IMR-90 (cell line): ENCODE data around the gene DDX60. TPM values are rescaled to one million over a fixed set of nuclear protein-coding genes. Genes with fewer than 3 reads are reported as not detected.

ENCODE experiments used
- ATAC-seq: fragments of 200-7000 bp; cut with Tn5 transposase; 2 replicates; pipeline ENCODE4 v1.9.1; 2020; ENCODE audit warnings: low read depth, mild to moderate bottlenecking, moderate library complexity
- BruUV-seq: library from RNA; stranded (reverse); fragments of 400-500 nt; replicated peaks from 2 replicates; lab custom pipeline; 2021; lab: Mats Ljungman, UMichigan
- CTCF ChIA-PET: fragments of 300-600 bp; formaldehyde crosslinking; extraction: SDS; loops from one replicate; lab custom pipeline; 2021; ENCODE audit warnings: antibody characterized with exemption; lab: Yijun Ruan, JAX
- POLR2A ChIA-PET: fragments of 300-600 bp; sonication (Branson Sonifier 250); formaldehyde crosslinking; loops from one replicate; lab custom pipeline; 2022; ENCODE audit warnings: antibody characterized with exemption; ENCODE audit not compliant: unreplicated experiment; lab: Charles Lee
- DNase-seq: peaks from one replicate; pipeline ENCODE4 v3.0.0; 2013
- H2AFZ ChIP-seq: replicated peaks from 2 replicates; pipeline ENCODE3; 2013; ENCODE audit warnings: low read length, mild to moderate bottlenecking; ENCODE audit not compliant: poor library complexity
- H2AK5ac ChIP-seq: 2 replicates; pipeline ENCODE4 v1.6.1; 2013; ENCODE audit warnings: low read depth, low read length, inconsistent platforms
- H2AK9ac ChIP-seq: replicated peaks from 2 replicates; pipeline ENCODE3; 2013; ENCODE audit warnings: mild to moderate bottlenecking, low read depth, low read length, moderate library complexity; ENCODE audit not compliant: poor library complexity
- H2BK120ac ChIP-seq: 2 replicates; pipeline ENCODE4 v1.6.1; 2013; ENCODE audit warnings: low read depth, low read length, inconsistent platforms
- H2BK15ac ChIP-seq: 3 replicates; pipeline ENCODE4 v1.6.1; 2013; ENCODE audit warnings: low read depth, low read length, inconsistent platforms
- H2BK20ac ChIP-seq: 2 replicates; pipeline ENCODE4 v1.6.1; 2013; ENCODE audit warnings: low read depth, mild to moderate bottlenecking, inconsistent platforms, low read length, moderate library complexity
- H2BK5ac ChIP-seq: 2 replicates; pipeline ENCODE4 v1.6.1; 2013; ENCODE audit warnings: mild to moderate bottlenecking, low read depth, low read length, inconsistent platforms; ENCODE audit not compliant: poor library complexity, severe bottlenecking
- H3K14ac ChIP-seq: replicated peaks from 2 replicates; pipeline ENCODE4 v1.6.1; 2013; ENCODE audit warnings: low read depth, low read length, inconsistent platforms
- H3K18ac ChIP-seq: 2 replicates; pipeline ENCODE4 v1.6.1; 2013; ENCODE audit warnings: low read depth, low read length, control low read depth
- H3K23ac ChIP-seq: 2 replicates; pipeline ENCODE4 v1.6.1; 2013; ENCODE audit warnings: low read depth, low read length, inconsistent platforms
- H3K27ac ChIP-seq: 2 replicates; pipeline ENCODE4 v1.5.1; 2013; ENCODE audit warnings: mild to moderate bottlenecking, control low read depth, low read length; ENCODE audit not compliant: insufficient read depth
- H3K27me3 ChIP-seq: 2 replicates; pipeline ENCODE4 v1.6.1; 2013; ENCODE audit warnings: low read length; ENCODE audit not compliant: control insufficient read depth, insufficient read depth
- H3K36me3 ChIP-seq: 2 replicates; pipeline ENCODE4 v1.6.1; 2013; ENCODE audit warnings: low read length, mixed read lengths; ENCODE audit not compliant: control insufficient read depth, insufficient read depth
- H3K4ac ChIP-seq: 2 replicates; pipeline ENCODE4 v1.6.1; 2013; ENCODE audit warnings: low read depth, low read length, inconsistent platforms
- H3K4me1 ChIP-seq: 2 replicates; pipeline ENCODE4 v1.6.1; 2013; ENCODE audit warnings: low read length, mixed read lengths; ENCODE audit not compliant: control insufficient read depth, insufficient read depth
- H3K4me2 ChIP-seq: 2 replicates; pipeline ENCODE4 v1.6.1; 2013; ENCODE audit warnings: low read depth, mild to moderate bottlenecking, control low read depth, low read length, moderate library complexity
- H3K4me3 ChIP-seq: 2 replicates; pipeline ENCODE4 v1.5.1; 2013; ENCODE audit warnings: low read depth, mild to moderate bottlenecking, control low read depth, low read length, moderate library complexity; ENCODE audit not compliant: insufficient read depth
- H3K56ac ChIP-seq: 2 replicates; pipeline ENCODE4 v1.6.1; 2013; ENCODE audit warnings: low read length, inconsistent platforms; ENCODE audit not compliant: insufficient read depth; ENCODE audit errors: extremely low read depth
- H3K79me1 ChIP-seq, 2 experiments: 2 replicates each; pipeline ENCODE4 v1.6.1; 2013; ENCODE audit warnings: low read length in 2 of 2, inconsistent platforms in 1 of 2, low read depth in 1 of 2
- H3K9ac ChIP-seq: 2 replicates; pipeline ENCODE4 v1.6.1; 2013; ENCODE audit warnings: low read depth, low read length, control low read depth
- H3K9me1 ChIP-seq: 2 replicates; pipeline ENCODE4 v1.6.1; 2013; ENCODE audit warnings: low read length, inconsistent platforms; ENCODE audit not compliant: insufficient read depth
- H3K9me3 ChIP-seq: 2 replicates; pipeline ENCODE4 v1.6.1; 2013; ENCODE audit warnings: low read length; ENCODE audit not compliant: control insufficient read depth, insufficient read depth
- H4K20me1 ChIP-seq: 2 replicates; pipeline ENCODE4 v1.6.1; 2013; ENCODE audit warnings: low read length, inconsistent platforms; ENCODE audit not compliant: insufficient read depth
- H4K5ac ChIP-seq: 2 replicates; pipeline ENCODE4 v1.6.1; 2013; ENCODE audit warnings: mild to moderate bottlenecking, low read depth, low read length, control low read depth
- H4K8ac ChIP-seq, 2 experiments: 2 replicates each; pipeline ENCODE4 v1.6.1; 2013; ENCODE audit warnings: low read depth in 2 of 2, low read length in 2 of 2, control low read depth in 1 of 2, inconsistent platforms in 1 of 2
- H4K91ac ChIP-seq: 2 replicates; pipeline ENCODE4 v1.6.1; 2013; ENCODE audit warnings: low read depth, low read length, inconsistent platforms; ENCODE audit not compliant: insufficient read depth
- BHLHE40 ChIP-seq: fragments of 150-350 bp; IDR thresholded peaks from 2 replicates; pipeline ENCODE4 v1.6.1; 2016; ENCODE audit warnings: mild to moderate bottlenecking, low read depth, low read length
- CEBPB ChIP-seq: IDR thresholded peaks from 2 replicates; pipeline ENCODE4 v1.6.1; 2012; ENCODE audit warnings: low read depth, low read length, improper control_type of control experiment
- CHD1 ChIP-seq: IDR thresholded peaks from 2 replicates; pipeline ENCODE4 v1.6.1; 2012; ENCODE audit warnings: low read depth, low read length, improper control_type of control experiment
- FOS ChIP-seq: fragments of 150-350 bp; IDR thresholded peaks from 2 replicates; pipeline ENCODE4 v1.6.1; 2016; ENCODE audit warnings: low read depth, low read length
- MAFK ChIP-seq: IDR thresholded peaks from 2 replicates; pipeline ENCODE4 v1.6.1; 2012; ENCODE audit warnings: low read depth, low read length, improper control_type of control experiment
- MAZ ChIP-seq: IDR thresholded peaks from 2 replicates; pipeline ENCODE4 v1.6.1; 2012; ENCODE audit warnings: low read depth, mild to moderate bottlenecking, low read length, improper control_type of control experiment, moderate library complexity, borderline replicate concordance
- MXI1 ChIP-seq: IDR thresholded peaks from 2 replicates; pipeline ENCODE4 v1.6.1; 2012; ENCODE audit warnings: low read depth, mild to moderate bottlenecking, low read length, moderate library complexity, borderline replicate concordance
- NFE2L2 ChIP-seq: fragments of 150-350 bp; IDR thresholded peaks from 2 replicates; pipeline ENCODE4 v1.6.1; 2016; ENCODE audit warnings: low read depth, mild to moderate bottlenecking, low read length
- POLR2A ChIP-seq: IDR thresholded peaks from 2 replicates; pipeline ENCODE4 v1.6.1; 2012; ENCODE audit warnings: mild to moderate bottlenecking, low read depth, low read length
- RAD21 ChIP-seq: IDR thresholded peaks from 2 replicates; pipeline ENCODE4 v1.6.1; 2012; ENCODE audit warnings: low read length, improper control_type of control experiment
- RCOR1 ChIP-seq: IDR thresholded peaks from 2 replicates; pipeline ENCODE4 v1.6.1; 2012; ENCODE audit warnings: mild to moderate bottlenecking, low read length, improper control_type of control experiment; ENCODE audit not compliant: insufficient replicate concordance
- RFX5 ChIP-seq: IDR thresholded peaks from 2 replicates; pipeline ENCODE4 v1.8.0; 2012; ENCODE audit warnings: low read depth, mild to moderate bottlenecking, low read length, moderate library complexity
- SMC3 ChIP-seq: fragments of 150-350 bp; IDR thresholded peaks from 2 replicates; pipeline ENCODE4 v1.6.1; 2016; ENCODE audit warnings: low read depth, mild to moderate bottlenecking, antibody characterized with exemption, low read length, moderate library complexity
- WGBS, 2 experiments: methylation state at CpG; one replicate each; pipeline versions ENCODE4 v1.1.5 to v1.1.7; 2013; ENCODE audit warnings: missing lambda C conversion rate in 2 of 2; ENCODE audit not compliant: insufficient read length in 1 of 2; ENCODE audit errors: extremely low coverage in 2 of 2; 5-methylcytosine and 5-hydroxymethylcytosine counted together
- dilution Hi-C: fragments of 300-500 bp; cut with HindIII; formaldehyde crosslinking; loops from one replicate; pipeline ENCODE4 v1.14.3; 2018; ENCODE audit warnings: low sequenced_read_pairs; ENCODE audit not compliant: unreplicated experiment
- in situ Hi-C: fragments of 300-500 bp; cut with MboI; formaldehyde crosslinking; loops from 3 replicates; pipeline ENCODE4 v1.14.3; 2019; ENCODE audit warnings: low sequenced_read_pairs, inconsistent platforms, mixed read lengths
- intact Hi-C: fragments of 100-400 bp; cut with micrococcal nuclease; formaldehyde crosslinking; loops from 2 replicates; pipeline ENCODE4 v1.10.0; 2022
- polyA plus RNA-seq, 3 experiments: library from polyadenylated mRNA; depleted of rRNA; stranded (reverse); fragments of >200 nt; gene quantifications; 2 replicates each; pipeline ENCODE4 v1.2.3, GENCODE V29; 2012; ENCODE audit warnings: low replicate concordance in 1 of 3
- total RNA-seq: library from RNA; depleted of rRNA; stranded (reverse); fragments of >200 nt; gene quantifications from 2 replicates; pipeline ENCODE4 v1.2.3, GENCODE V29; 2012
- TF ChIP-seq, protein P1 (sequence below): fragments of 150-350 bp; IDR thresholded peaks from 2 replicates; pipeline ENCODE4 v1.6.1; 2017; ENCODE audit warnings: mild to moderate bottlenecking, antibody characterized with exemption, low read length, low read depth
- TF ChIP-seq, protein P2 (sequence below): fragments of 150-350 bp; IDR thresholded peaks from 2 replicates; pipeline ENCODE4 v1.6.1; 2016; ENCODE audit warnings: low read depth, mild to moderate bottlenecking, low read length, moderate library complexity, borderline replicate concordance
- TF ChIP-seq, protein P3 (sequence below): conservative IDR thresholded peaks from 2 replicates; pipeline ENCODE4 v1.5.1; 2012; ENCODE audit warnings: mild to moderate bottlenecking, low read depth, low read length, improper control_type of control experiment

Gene DDX60
- total and polyA plus RNA-seq, 2 of the 4 experiments (the other 2 are of a cell fraction): 3.1 to 6.6 TPM

DNA sequence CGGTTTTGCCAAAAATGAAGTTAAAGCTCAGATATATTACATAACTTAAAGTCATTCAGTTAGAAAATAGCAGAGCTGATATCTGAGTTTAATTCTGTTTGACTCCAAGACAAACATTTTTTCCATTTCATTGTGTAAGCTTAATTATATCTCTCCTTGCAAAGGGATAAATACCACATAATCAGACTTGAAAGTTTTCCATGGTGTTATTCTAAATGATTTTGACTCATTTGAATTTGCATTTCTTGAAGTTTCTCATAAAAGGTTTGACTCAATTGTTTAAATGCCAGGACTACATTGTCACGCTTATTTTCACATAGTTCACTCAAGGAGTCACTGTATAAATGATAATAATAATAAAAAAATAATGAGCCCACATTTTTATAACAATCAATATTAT is 39.4 kb upstream of the DDX60 start:
- H3K9me3 ChIP-seq: no peaks in the 10 kb centered on the region
- H3K9ac ChIP-seq: no peak overlapping the region
- H3K56ac ChIP-seq: no peak overlapping the region
- no peak overlapping the region for H2AK9ac ChIP-seq
- H3K4ac ChIP-seq: no peak overlapping the region
- H4K91ac ChIP-seq: no peak overlapping the region
- no peak overlapping the region for H4K8ac ChIP-seq
- ChIA-PET CTCF (no interaction called here), POLR2A (no interaction called here)
- TF ChIP-seq FOS: no peak
- no peak for TF ChIP-seq RFX5
- no peak for TF ChIP-seq RCOR1
- no peak for TF ChIP-seq RAD21
- TF ChIP-seq, protein P1, sequence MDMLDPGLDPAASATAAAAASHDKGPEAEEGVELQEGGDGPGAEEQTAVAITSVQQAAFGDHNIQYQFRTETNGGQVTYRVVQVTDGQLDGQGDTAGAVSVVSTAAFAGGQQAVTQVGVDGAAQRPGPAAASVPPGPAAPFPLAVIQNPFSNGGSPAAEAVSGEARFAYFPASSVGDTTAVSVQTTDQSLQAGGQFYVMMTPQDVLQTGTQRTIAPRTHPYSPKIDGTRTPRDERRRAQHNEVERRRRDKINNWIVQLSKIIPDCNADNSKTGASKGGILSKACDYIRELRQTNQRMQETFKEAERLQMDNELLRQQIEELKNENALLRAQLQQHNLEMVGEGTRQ: no peak
- no peak for TF ChIP-seq SMC3
- TF ChIP-seq POLR2A: no peak
- TF ChIP-seq CEBPB: no peak
- no peak for TF ChIP-seq NFE2L2
- TF ChIP-seq CHD1: no peak
- TF ChIP-seq MXI1: no peak
- TF ChIP-seq MAZ: no peak
- TF ChIP-seq MAFK: no peak
- no peak for TF ChIP-seq BHLHE40
- TF ChIP-seq, protein P2, sequence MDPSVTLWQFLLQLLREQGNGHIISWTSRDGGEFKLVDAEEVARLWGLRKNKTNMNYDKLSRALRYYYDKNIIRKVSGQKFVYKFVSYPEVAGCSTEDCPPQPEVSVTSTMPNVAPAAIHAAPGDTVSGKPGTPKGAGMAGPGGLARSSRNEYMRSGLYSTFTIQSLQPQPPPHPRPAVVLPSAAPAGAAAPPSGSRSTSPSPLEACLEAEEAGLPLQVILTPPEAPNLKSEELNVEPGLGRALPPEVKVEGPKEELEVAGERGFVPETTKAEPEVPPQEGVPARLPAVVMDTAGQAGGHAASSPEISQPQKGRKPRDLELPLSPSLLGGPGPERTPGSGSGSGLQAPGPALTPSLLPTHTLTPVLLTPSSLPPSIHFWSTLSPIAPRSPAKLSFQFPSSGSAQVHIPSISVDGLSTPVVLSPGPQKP: no peak
- TF ChIP-seq, protein P3, sequence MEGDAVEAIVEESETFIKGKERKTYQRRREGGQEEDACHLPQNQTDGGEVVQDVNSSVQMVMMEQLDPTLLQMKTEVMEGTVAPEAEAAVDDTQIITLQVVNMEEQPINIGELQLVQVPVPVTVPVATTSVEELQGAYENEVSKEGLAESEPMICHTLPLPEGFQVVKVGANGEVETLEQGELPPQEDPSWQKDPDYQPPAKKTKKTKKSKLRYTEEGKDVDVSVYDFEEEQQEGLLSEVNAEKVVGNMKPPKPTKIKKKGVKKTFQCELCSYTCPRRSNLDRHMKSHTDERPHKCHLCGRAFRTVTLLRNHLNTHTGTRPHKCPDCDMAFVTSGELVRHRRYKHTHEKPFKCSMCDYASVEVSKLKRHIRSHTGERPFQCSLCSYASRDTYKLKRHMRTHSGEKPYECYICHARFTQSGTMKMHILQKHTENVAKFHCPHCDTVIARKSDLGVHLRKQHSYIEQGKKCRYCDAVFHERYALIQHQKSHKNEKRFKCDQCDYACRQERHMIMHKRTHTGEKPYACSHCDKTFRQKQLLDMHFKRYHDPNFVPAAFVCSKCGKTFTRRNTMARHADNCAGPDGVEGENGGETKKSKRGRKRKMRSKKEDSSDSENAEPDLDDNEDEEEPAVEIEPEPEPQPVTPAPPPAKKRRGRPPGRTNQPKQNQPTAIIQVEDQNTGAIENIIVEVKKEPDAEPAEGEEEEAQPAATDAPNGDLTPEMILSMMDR: no peak
- in situ Hi-C loops (no loop called here), intact Hi-C loops (no loop called here), dilution Hi-C loops (no loop called here)
- DNase-seq (no peak), ATAC-seq (no peak)
- no peaks in the 10 kb centered on the region for H4K20me1 ChIP-seq
- H3K4me3 ChIP-seq: no peak overlapping the region
- H3K14ac ChIP-seq: no peak overlapping the region
- no peak overlapping the region for H2BK15ac ChIP-seq
- H4K5ac ChIP-seq: no peak overlapping the region
- no peak overlapping the region for H2BK120ac ChIP-seq
- H3K36me3 ChIP-seq: no peaks in the 10 kb centered on the region
- no peak overlapping the region for H3K27ac ChIP-seq
- no peak overlapping the region for H2BK5ac ChIP-seq
- no peaks in the 10 kb centered on the region for H3K4me1 ChIP-seq
- H3K9me1 ChIP-seq: no peaks in the 10 kb centered on the region
- H2AFZ ChIP-seq: no peak overlapping the region
- H3K18ac ChIP-seq: no peak overlapping the region
- no peak overlapping the region for H2BK20ac ChIP-seq
- no TSS peak for BruUV-seq
- no peak overlapping the region for H3K23ac ChIP-seq
- WGBS, 2 experiments: no CpG with 5 or more reads among the region's 2 CpGs
- H3K4me2 ChIP-seq: no peak overlapping the region
- H3K27me3 ChIP-seq: no peaks in the 10 kb centered on the region
- H3K79me1 ChIP-seq: no peaks in the 10 kb centered on the region
- H2AK5ac ChIP-seq: no peak overlapping the region
